Measurements from ENCODE around the gene NTRK2.

The NTRK2 gene

DNA sequence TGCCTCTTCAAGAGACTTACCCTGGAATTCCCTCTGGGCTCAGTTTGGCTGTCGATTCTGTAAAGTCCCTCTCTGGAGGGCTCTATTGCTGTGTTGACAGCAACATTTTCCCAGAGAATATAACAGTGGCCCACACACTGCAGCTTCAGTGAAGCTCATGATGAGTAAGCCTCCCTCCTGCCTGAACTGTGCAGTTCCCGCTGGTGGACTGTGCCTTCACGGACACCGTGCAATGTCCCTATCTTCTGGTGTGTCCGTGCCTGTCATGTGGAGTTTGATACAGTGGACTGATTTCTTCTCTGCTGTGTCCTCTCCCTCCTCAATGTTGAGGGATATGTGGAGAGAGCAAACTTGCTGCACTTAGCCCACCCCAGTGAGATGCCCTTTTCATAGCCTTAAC, 109.0 kb downstream of the NTRK2 start:
- no peak for TF ChIP-seq ZFX (IDR thresholded peaks at IDR 0.05; ENCODE audit: borderline replicate concordance)
- TF ChIP-seq, protein P1, sequence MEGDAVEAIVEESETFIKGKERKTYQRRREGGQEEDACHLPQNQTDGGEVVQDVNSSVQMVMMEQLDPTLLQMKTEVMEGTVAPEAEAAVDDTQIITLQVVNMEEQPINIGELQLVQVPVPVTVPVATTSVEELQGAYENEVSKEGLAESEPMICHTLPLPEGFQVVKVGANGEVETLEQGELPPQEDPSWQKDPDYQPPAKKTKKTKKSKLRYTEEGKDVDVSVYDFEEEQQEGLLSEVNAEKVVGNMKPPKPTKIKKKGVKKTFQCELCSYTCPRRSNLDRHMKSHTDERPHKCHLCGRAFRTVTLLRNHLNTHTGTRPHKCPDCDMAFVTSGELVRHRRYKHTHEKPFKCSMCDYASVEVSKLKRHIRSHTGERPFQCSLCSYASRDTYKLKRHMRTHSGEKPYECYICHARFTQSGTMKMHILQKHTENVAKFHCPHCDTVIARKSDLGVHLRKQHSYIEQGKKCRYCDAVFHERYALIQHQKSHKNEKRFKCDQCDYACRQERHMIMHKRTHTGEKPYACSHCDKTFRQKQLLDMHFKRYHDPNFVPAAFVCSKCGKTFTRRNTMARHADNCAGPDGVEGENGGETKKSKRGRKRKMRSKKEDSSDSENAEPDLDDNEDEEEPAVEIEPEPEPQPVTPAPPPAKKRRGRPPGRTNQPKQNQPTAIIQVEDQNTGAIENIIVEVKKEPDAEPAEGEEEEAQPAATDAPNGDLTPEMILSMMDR (IDR thresholded peaks at IDR 0.05), result no peak
- no peak overlapping the region for H3K27ac ChIP-seq

DNA sequence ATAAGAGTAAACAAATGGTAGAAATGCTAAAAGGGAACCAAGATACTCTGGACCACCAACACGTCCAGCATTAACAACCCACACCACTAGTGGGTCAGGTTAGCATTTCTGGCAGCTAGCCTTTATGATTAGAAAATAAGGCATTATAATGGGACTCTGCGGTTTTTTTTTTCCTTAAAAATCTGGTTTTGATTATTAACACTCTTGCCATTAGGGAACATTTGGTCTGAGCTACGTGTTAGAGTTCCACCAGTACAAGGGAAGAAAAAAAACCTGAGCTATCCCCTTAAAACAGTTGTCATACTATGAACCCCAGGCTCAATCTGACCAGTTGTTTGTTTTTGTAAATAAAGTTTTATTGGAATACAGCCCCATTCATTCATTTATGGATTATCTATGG, 110.4 kb downstream of the NTRK2 start:
- H3K27ac ChIP-seq, result no peak overlapping the region
- TF ChIP-seq, protein P1 (IDR thresholded peaks at IDR 0.05), result no peak
- TF ChIP-seq ZFX (IDR thresholded peaks at IDR 0.05; ENCODE audit: borderline replicate concordance), result no peak

DNA sequence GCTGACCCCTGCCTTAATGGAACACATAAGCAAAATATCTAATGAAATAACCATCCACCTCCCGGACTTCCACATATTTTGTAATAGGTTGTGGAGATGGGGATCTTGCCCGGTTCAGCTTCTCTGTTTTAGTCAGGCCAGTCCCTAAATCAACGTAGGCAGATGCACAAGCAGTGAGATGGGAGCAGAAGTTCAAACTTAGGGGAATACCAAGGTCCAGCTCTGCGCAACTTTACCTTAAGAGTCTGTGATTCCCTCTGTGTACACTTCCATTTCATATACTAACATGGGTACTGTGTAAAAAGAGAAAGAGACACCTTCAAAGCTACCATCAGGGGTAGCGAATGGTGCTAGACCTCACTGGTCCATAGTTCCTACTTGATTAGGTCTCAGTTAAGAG, 110.9 kb downstream of the NTRK2 start:
- no peak overlapping the region for H3K27ac ChIP-seq
- TF ChIP-seq, protein P1 (IDR thresholded peaks at IDR 0.05), result no peak
- no peak for TF ChIP-seq ZFX (IDR thresholded peaks at IDR 0.05; ENCODE audit: borderline replicate concordance)

DNA sequence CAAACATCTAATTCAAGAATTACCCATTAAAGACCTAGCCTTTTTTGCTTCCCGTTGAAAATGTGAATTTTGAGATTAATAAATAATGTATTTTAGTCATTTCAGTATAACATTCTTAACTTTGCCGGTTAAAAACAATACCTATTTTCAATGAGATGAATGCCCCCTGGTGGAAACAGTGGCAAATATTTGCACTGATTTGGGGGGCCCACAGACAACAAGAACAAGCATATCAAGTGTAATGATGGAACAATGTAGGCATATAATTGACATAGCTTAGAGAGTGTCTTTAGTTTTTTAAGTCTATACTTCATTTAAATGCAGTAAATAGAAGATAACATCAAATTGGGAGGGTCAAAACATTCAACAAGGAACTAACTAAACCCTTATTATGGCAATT, 111.9 kb downstream of the NTRK2 start:
- TF ChIP-seq ZFX (IDR thresholded peaks at IDR 0.05; ENCODE audit: borderline replicate concordance), result no peak
- TF ChIP-seq, protein P1 (IDR thresholded peaks at IDR 0.05), result peak; percentile 37; the same call in 1 of the 2 replicates
- H3K27ac ChIP-seq, result no peak overlapping the region

DNA sequence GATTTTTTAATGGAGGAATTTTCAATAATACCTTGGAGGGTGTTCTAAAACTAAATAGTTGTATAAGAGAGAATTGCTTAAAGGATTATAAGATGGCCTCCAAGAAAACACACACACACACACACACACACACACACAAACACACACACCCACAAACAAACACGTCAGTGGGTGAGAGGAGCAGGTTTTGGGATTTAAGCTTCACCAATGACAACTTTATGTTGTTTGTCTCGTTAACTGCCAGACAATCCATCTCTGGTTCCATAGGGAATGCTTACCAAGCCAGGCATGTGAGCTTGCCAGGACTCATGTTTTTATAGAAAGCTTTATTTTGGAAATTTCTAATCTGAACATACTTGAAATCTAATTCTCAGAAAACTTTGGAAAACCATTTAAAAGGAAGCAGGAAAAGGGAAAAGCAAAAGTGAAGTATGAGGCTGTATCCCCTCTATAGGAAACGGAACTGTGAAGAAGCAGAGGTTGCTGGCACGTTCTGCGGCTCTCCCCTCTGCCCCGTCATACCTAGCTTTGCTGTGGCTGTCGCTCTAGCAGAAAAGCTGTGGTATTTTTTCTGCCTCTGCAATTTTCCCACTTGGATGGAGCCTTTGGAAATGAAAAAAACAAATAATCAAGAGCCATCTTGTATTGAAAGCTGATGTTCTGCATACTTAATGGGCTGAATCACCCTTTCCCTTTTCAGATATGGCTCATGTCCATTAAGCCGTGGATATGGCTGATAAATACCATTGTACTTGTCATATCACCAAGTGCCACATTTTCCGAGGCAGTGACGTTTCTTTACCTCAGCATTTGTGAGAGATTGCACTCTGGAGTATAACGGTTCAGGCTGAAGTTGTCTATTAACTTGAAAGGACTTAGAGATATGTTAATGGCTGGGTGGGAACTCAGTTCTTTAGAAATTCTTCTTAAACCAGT, 112.7 kb downstream of the NTRK2 start:
- TF ChIP-seq ZFX (IDR thresholded peaks at IDR 0.05; ENCODE audit: borderline replicate concordance), result no peak
- TF ChIP-seq, protein P1 (IDR thresholded peaks at IDR 0.05), result no peak
- no peak overlapping the region for H3K27ac ChIP-seq

DNA sequence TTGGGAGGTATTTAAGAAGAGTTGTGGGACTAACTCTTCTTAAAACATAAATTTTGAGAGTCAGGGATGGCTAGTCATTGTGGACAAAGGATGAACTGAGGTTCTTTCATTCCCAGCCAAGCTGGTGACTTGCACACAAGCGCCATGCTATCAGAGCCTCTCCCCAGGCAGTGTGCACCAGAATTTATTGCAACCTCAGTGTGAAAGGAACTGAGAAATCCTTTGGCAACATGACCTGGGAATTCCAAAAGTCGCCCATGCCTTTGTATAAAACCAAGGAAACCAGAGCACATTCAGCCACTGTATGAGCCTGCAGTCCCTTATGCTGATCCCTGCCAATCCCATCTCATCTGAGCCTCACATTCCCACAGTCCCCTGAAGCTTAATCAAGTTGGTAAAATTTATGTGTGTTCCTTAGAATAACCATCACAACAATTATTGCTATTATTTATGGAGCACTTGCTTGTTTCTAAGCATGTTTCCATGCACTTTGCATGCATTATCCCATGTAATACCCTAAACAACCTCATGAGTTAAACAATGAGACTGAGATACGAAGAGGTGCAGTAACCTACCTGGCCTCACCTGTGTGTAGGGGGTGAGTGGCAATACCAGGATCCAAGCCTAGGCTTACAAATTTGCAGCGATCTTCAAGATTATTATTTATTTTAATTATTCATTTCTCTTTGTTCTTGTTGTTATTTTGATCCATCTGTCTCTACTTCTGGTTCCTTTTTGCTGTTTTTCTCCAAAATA, 116.4 kb downstream of the NTRK2 start:
- TF ChIP-seq, protein P1 (IDR thresholded peaks at IDR 0.05), result no peak
- no peak overlapping the region for H3K27ac ChIP-seq

All from 22Rv1 (cell line).